Measurements from ENCODE around the gene EVL.

The EVL gene

GRCh38 chr14:100132903-100133510 is 67.8 kb downstream of the EVL start:
- no peak for DNase-seq

DNA sequence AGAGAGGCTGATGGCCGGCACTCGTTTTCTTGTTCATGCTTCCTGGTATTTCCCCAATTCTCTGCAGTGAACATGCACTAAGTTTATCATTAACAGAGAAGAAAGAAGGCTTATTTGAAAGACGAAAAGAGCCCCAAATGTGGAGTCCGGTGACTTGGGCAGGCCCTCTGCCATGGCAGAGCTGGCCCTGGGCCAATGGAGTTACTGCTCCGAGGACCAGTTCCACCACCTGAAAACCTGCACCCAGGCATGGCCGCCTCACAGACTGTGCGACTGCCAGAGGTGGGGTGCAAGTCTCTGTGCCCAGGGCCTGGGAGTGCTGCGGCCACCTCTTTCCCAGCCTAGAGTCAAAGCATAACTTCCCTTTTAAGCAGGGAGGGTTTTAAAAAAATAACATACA is 69.4 kb downstream of the EVL start:
- no peak for DNase-seq

- DNase-seq = no peak
Observed at GRCh38 chr14:100135073-100135472, 69.9 kb downstream of the EVL start.

GRCh38 chr14:100135784-100136183 is 70.6 kb downstream of the EVL start:
- DNase-seq = no peak

DNA sequence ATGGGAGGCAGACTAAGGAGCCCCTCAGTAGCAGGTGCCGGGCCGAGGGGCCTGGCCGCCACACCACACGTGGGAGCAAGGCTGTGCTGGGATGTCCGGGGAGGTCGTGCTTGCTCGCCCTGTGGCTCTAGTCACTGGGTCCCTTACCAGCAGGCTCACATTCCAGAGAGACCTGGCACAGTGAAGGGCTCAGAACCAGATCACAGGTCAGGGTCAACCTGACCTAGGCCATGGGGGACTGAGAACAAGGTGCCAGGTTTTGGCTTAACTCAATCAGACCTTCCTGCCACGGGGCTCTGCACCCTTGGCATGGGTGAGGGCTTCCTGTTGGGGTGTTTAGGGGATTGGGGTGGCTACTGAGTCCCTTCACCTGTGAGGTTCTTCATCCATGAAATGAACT is 72.0 kb downstream of the EVL start:
- no peak for DNase-seq

- no peak for DNase-seq
Observed at GRCh38 chr14:100138082-100138787, 73.0 kb downstream of the EVL start.

DNA sequence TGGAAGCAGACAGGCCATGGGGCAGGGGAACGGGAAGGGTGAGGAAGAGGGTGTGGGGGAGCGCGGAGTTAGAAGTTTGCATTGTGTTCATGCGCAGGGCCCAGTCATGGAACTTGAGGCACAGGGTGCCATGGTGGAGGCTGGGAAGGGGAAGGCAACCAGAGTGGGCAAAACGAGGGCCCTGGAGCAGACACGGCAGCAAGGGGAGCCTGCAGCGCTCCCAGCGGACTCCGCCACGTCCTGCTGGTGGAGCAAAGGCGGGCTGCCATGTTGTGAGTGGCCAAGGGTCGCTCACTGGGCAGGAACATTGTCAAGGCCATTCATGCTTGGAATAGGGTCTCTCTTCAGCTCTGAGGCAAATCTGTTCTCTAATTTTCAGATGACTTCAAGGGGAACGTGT is 73.7 kb downstream of the EVL start:
- no peak for DNase-seq

DNA sequence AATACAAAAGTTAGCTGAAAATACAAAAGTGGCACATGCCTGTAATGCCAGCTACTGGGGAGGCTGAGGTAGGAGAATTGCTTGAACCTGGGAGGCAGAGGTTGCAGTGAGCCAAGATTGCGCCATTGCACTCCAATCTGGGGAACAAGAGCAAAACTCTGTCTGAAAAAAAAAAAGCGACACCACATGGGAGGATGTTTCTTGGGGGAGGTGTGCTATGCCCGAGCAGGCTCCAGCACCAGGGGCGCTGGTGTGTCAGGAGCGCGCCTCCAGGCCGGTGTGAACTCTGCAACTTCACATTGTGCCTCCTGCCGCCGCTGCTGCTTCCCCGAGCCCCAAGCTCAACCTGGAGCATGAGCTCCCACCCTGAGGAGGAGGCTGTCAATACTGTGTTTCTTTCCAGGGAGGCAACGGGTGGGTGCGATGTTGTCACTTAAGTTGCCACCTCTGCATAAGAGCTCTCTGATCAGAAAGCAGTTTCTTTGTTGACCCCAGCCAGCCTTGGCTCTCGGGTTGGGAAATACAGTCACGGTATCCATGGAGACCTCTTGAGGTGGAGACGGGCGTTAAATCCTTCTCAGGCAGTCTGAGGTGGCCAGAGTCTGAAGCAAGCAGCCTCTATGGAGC is 75.3 kb downstream of the EVL start:
- DNase-seq = no peak

DNA sequence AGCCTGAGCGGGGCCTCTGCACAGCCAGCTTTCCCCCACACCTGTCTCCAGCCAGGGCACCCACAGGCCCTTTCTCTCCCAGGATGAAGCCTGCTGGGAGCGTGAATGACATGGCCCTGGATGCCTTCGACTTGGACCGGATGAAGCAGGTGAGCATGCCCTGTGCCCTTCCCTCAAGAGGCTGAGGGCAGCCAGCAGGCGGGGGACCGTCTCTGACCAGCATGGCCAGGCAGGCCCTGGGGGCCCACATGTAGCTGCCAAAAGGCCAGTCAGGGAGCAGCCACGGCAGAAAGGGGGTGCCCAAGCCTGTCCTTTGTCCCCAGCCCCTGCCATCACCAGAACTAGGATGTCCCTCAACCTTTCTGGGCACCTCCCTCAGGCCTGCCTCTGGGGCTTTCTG is 75.9 kb downstream of the EVL start:
- no peak for DNase-seq

- DNase-seq = no peak
Observed at GRCh38 chr14:100142073-100143040, 77.1 kb downstream of the EVL start.

DNA sequence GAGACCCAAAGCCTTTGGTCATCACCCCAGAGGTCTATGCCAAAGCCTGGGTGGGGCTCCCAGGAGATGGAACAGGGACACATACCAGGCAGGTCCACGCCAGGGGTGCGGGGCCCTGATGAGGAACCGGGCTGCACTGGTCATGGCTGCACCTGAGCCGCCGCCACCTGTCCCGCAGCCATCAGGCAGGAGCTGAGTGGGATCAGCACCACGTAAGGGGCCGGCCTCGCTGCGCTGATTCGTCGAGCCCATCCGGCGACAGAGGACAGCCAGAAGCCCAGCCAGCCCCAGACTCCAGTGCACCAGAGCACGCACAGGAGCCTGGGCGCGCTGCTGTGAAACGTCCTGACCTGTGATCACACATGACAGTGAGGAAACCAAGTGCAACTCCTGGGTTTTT is 78.3 kb downstream of the EVL start:
- no peak for DNase-seq

- DNase-seq = no peak
Observed at GRCh38 chr14:100143934-100144333, 78.7 kb downstream of the EVL start.

GRCh38 chr14:100144645-100144995 is 79.4 kb downstream of the EVL start:
- no peak for DNase-seq

DNA sequence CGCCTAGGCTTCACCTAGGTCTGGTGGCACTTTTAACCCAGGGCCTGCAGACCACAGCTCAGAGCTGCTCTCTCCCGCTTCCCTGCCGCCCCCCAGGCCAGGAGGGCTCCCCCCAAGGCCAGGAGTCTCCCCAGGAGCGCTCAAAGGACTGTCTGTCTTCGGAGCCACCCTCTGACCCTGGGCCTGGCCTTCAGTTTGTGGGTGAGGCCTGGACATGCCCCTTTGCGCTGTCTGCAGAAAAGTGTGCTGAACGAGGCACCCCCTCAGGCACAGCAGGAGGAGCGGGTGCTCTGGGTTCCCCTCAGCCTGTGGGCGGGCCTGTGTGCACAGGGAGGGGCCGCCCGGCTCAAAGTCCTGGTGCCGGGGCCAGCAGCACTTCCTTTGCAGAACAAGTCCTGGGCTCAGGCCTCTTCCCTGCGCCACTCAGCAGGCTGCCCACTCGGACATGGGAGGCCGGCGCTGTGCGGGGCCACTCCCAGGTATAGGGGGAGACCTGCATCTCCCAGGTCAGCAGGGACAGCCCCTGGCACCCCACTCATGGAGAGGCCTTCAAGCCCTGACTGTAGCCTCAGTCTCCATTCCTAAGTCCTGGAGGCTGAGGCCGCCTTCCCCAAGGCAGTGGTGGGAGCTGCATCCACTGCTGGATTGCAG is 79.9 kb downstream of the EVL start:
- no peak for DNase-seq

DNA sequence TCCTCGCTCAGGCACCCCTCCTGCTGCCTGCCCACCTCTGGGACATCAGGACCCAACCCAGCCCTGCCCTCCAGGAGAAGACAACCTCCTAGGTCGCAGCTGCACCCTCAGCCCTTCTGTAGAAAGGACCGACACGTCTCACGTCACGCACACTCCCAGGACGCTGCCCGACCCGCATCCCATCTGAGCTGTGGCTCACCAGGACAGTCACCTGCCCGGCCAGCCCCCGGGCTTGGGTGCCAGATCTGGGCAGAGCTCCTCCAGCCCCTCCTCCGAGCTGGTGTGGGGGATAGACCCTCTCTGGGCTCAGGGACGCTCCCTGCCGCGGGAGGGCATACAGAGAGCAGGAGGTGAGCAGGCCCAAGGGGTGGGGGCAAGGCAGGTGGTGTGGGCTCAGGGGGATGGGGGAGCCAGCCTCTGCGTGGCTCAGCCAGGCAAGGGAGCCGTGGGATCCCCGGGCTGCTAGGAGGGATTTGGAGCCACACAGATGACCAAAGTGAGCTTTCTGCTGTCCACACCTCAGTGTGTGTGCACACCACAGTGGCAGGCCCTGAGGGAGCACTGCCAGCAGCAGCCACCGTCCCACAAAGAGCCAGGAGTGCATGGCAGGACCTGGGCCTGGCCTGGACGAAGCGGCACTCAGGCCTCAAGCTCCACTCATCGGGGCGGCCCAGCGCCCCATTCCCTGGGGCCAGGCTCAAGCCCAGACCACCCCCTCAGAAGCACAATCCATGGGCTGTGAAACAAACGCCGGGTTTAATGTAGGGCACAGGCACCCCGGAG is 80.7 kb downstream of the EVL start:
- no peak for DNase-seq

DNA sequence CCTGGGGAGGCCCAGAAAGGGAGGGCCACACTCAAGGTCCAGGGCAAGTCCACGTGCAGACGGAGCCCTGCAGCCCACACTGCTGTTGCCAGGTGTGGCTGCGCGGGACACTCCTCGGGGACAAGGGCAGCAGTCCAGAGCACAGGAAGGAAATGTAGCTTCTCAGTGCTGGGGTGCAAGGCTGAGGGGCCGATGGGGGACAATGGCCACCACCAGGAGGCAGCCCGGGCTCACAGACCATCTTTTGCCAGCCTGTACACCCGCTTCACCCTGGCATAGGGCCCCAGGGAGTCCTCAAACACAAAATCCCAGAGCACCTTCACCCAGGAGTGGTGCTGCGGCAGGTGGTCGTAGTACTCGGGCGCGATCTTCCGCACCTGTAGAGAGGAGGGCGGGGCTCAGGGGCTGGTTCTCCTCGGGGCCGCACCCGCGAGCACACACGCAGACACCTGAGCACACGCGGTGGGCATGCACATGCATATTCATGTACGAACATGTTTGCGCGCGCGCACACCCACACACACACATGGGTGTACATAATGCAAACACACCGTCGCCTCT is 81.4 kb downstream of the EVL start:
- no peak for DNase-seq

- no peak for DNase-seq
Observed at GRCh38 chr14:100147181-100147631, 82.0 kb downstream of the EVL start.

DNA sequence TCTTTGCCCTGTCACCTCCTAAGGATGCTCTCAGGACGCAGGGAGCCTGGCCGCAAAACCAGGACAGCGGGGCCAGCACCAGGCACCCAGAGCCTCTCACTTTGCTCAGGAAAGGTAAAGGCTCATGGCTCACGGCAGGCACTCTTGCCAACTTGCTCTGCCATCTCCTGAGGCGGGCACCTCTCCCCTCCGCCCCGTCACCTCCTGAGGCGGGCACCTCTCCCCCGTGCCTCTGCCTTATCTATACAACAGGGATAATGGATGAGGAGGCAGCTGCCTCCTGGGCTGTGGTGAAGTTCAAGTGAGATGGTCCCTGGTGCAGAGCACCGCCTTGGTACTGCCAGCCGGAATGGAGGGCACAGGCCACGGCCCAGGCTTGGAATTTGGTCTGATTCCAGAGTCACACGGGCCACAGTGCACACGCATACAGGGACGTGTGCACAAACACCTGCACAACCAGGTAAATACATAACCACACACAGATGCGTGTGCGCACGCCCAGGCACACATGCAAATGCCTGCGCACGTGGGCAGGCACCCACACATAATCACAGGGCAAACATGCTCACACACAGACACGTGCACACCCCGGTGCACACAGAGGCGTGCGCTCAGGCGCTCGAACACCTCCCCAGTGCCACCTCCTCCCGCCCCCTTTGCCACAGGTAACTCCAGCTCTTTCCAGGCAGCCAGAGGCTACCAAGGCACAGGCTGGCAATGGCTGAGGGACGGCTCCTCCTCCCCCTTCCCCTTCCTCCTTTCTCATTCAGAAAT is 82.7 kb downstream of the EVL start:
- no peak for DNase-seq

DNA sequence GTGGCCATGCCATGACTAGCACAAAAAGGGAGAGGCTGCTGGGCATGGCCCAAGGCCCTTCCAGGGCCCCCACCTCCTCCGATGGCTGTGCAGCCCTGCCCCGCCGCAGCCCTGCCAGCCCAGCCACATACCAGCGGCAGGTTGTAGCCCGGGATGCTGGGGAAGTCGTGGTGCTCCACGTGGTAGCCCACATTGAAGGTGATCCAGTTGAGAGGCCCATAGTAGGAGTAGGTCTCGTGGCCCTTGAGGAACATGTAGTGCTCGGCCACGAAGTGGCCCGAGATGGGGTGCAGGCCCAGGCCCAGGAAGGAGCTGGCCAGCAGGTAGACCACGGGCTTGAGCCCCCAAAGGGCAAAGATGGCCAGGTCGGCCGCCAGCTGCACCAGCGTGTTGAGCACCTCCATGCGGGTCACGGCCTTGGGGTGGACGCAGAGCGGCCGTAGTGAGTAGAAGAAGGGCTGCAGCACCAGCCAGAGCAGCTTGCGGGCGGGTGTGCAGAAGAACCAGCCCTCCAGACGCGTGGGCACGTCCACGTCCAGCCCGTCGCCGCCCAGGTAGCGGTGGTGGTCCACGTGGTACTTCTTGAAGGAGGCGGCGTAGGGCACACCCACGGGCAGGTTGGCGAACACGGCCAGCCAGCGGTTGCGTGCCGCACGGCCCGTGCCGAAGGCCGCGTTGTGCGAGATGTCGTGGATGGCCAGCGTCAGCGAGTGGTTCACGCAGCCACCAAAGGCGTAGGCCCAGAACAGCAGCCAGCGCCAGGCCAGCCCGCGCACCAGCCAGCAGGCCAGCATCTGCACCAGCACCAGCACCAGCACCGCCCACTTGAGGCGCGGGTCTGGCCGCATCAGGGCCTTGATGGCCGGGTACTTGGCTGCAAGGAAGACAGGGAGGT is 83.9 kb downstream of the EVL start:
- no peak for DNase-seq
